ENCODE measurements around the gene PLA2G6.

The PLA2G6 gene

DNA sequence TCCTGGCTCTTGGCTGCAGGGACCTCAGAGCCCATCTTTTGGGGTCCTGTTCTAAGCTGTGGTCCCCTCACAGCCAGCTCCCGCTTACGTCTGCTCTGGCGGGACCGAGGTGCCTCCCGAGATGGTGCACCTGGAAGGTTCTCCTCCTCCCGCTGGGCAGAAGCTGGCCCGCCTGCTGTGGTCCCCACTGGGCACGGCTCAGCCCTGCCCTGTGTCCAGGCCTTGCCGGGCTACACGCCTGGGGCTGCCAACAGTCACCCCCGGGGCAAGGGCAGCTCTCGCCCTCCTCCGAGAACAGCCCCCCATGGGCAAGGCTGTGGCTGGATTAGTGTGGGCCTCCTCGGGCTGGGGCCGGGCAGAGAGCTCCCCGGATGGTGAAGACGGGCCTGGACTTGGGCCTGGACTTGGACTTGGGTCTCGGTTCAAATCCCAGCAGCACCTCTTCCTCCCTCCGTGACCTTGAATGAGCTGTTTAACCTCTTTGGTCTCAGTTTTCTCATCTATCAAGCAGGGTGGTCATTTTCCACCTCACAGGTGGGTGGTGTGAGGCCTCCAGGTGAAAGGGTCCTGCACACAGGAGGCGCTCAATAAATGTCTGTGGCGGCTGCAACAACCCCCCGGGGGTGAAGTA, 72.1 kb downstream of the PLA2G6 start:
- no peak for DNase-seq

- no peak for DNase-seq
These were observed 72.9 kb downstream of the PLA2G6 start for GRCh38 chr22:38108561-38109319.

DNA sequence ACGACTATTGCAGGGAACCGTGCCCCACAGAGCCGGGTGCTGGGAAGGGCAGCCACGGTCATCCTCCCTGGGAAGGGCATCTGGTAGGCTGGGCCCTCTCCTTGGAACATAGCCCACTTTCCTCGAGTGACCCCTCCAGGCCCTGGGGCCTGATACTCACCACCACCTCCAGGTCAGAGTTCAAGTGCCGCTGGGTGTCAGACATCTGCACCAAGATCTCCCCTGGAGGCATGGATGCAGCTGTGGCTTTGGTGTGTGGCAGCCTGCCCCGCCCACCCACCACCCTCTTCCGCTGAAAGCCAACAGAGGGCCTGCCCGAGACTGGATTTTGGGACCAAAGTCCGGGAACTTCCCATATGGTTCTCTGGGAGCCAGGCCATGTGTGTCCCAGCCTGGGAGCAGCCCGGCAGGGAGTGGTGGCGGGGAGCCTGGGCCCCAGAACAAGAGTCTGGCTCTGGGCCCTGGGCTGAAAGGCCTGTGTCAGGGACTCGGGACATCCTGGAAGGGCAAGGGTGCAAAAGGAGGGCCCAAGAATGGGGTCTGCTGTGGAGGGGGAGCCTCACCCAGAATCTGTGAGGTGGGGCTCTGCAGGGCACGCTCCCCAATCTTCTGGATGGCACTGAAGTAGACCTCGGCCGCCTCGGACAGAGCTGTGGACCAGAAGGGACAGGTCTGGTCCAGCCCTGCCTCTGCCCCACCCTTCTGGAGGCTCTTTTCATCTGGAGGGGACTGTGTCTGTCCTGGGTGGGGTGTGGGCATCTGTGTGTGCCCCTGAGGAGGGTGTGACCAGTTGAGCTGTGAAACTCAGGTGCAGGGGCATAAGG, 73.7 kb downstream of the PLA2G6 start:
- no peak for DNase-seq

DNA sequence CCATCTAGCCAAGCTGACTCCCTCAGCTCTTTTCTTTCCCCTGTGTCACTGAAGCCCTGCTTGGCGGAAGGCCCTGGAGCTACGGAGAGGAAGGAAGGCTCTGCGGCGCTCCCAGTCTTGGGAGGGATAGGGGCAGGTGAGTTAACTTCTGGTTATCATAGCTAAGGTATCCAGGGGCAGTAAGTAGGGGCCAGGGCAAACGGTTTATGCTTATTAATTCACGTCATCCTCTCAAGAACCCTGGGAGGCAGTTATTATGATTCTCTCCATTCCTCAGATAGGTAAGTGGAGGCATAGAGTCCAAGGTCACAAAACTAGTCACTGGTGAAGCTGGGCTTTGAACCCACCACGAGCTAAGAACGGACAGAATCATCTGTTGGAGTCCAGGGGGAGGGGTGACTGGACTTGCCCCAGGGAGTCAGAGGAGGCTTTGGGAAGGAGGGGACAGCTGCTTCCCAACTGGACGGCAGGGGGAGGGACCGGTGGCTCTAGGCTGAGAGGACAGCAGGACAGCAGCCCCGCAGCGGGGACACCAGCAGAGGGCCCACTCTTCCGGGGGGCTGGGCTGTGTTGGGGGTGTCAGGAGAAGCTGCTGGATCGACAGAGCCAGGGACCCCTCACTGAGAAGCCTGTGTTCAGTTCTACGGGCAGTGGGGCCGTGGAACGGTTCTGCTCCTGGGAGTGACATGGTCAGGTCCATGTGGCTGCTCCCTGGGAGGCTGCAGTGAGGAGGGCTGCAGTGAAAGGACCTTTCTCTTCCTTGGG, 74.6 kb downstream of the PLA2G6 start:
- no peak for DNase-seq

DNA sequence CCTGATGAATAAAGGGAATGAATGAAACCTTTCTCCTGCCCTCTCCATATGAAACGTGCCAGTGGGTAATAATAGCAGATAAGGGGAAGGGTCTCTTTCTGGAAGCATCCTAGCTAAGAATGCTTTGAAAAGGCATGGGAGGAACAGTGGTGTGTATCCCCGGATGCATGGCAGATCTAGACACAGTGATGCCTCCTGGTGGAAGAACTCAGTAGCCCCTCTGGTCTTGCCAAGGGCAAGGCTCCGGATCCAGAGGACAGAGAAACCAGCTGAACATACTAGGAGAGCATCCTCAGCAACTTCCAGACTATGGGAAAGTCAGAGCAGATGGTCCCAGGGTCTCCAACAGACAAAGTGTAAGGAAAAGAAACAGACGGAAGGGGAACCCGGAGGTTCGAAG, 77.5 kb downstream of the PLA2G6 start:
- no peak for DNase-seq

GRCh38 chr22:38103641-38104040, 78.0 kb downstream of the PLA2G6 start:
- DNase-seq = no peak

DNA sequence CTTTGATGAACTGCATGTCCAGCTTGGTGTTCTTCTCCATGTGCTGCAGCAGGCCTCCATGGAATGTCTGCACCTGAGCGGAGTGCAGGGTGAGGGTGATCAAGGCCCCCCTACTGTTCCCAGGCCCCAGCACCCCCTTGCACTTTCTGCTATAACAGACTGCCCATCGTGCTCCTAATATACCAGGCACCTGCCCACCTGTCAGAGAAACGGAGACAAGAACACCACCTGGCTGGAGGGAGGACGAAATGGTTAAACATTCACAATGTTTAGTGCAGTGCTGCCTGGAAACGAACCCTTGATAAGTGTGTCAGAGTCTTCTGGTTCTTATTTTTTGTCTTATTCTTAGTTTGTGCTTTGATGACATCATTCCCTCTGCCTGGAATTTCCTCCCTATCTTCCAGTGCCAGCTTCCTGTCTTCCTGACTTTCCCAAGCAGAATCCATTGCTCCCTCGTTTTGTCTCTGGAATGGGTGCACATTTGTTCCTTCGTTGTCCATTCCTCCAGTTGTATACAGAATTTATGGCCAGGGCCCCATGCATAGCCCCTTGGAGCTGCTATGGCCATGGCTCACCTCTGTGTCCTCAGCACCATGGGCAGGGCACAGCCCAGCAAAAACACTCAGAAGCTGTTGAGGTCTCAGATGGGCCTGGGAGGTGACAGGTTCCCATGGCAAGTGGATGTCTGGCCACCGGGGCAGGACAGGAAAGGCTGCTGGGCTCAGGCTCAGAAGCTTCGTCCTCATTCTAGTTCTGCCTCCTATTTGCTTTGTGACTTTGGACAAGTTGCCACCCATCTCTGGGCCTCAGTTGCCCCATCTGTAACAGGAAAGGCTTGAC, 83.0 kb downstream of the PLA2G6 start:
- no peak for DNase-seq

GRCh38 chr22:38097557-38098409, 83.8 kb downstream of the PLA2G6 start:
- DNase-seq = no peak

DNA sequence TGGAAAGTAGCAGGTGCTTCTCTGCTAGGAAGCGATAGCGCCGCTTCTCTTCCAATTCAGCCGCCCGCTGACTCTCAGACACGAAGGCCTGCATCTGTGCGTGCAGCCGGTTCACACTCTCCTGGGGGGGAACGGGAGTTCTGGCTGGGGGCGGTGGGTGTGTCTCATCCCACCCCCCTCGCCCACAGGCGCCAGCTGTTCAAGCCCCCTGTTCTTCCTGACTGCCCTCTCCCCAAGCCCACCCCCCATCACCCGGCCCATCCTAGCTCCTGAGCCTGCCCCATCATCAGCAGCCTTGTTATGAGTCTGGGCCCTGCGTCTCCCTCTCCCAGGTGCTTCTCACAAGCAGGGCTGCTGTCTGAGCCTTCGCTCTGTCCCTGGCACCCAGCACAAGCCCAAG, 84.6 kb downstream of the PLA2G6 start:
- no peak for DNase-seq

GRCh38 chr22:38089474-38089851, 92.2 kb downstream of the PLA2G6 start:
- DNase-seq = no peak

GRCh38 chr22:38088629-38089473, 92.8 kb downstream of the PLA2G6 start:
- no peak for DNase-seq

GRCh38 chr22:38087855-38088254, 93.8 kb downstream of the PLA2G6 start:
- DNase-seq = no peak

DNA sequence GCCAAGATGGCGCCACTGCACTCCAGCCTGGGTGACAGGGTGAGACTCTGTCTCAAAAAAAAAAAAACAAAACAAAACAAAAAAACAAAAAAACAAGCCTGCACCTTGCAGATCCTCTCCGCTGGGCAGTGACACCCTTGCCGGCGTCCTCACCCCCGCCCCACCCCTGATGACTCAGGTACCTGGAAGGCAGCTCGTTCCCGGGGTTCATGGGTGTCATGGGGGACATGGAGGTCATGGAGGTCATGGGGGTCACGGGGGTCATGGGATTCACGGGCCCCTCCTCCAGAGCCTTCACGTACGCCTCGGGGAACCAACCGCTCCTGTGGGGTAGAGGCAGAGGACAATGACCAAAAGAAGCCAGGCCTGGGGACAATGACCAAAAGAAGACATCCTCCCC, 94.7 kb downstream of the PLA2G6 start:
- no peak for DNase-seq

- DNase-seq = no peak
These were observed 95.4 kb downstream of the PLA2G6 start for GRCh38 chr22:38086001-38086845.

- no peak for DNase-seq
These were observed 96.1 kb downstream of the PLA2G6 start for GRCh38 chr22:38085501-38085900.

GRCh38 chr22:38085056-38085455, 96.6 kb downstream of the PLA2G6 start:
- no peak for DNase-seq

DNA sequence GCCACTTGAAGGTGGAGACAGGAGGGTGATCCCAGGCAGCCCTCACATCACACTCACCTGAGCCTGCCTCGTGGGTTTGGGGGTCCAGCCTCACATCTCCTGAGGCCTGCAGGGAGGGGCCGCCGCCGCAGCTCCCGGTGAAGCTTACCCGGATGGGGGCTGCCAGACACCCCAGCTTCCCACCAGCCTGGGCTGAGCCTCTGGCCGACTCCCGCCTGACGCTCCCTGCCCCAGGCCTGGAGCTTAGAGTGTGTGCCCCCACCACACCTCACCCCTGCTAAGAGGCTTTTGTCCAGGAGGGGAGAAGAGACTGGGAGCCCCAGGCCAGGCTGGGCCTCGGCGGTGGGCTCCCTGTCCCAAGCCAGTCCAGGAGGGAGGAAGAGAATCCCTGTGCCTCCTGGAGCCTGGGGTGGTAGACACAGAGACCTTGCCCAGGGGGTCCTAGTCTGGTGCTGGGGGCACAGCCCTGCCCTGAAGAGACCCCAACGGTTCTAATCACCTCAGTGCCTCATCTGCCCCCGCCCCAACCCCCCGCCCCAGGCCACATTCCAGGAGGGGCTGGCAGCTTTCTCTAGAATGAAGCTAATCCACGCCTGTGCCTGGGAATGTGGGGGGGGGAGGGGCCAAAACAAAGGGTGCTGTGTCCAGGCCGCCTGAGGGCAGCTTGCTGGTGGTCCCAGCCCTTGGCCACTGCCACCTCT, 97.5 kb downstream of the PLA2G6 start, which contains the start of gene SLC16A8:
SLC16A8 (minus strand) TSS at position 254 of the 701 bp plus-strand sequence. CDS start 1,311 bp downstream, outside the sequence.
- DNase-seq = no peak

GRCh38 chr22:38082986-38083710, 98.5 kb downstream of the PLA2G6 start:
- DNase-seq = no peak
